Heart left ventricle (tissue), 13 donors: ENCODE measurements around the gene VSTM2L.

Experiments
- POLR2A ChIP-seq, 2 donors: fragments of 450-650 bp; IDR thresholded peaks; one replicate each; pipeline ENCODE4 v1.6.1; 2017; ENCODE audit warnings: antibody characterized with exemption in 2 of 2, mild to moderate bottlenecking in 2 of 2, moderate library complexity in 2 of 2
- TF ChIP-seq, protein P1 (sequence below), 12 donors: fragments of 200-600 bp; sonication (generic) in 4 of 12; IDR thresholded peaks; one replicate each; pipeline versions ENCODE4 v1.5.0 to v1.8.0; 2018 to 2022; ENCODE audit warnings: antibody characterized with exemption in 12 of 12, mild to moderate bottlenecking in 5 of 12
- donor health status: ischemic (EF 13 %, LVEDD 7.1; RV severe dilation, severe dysfunction).
- donor health status: DM: no; HTN: yes; CAD: no.
- donor health status: DM: no; HTN: no; CAD: no.
- donor health status: ischemic (EF 25% LVEDD 6.9; RV normal size, moderate dysfunction).
- donor health status: ischemic (EF 25% LVEDD 5.7; RV mildly dilated, moderate dysfunction).
- donor health status: ischemic (EF 35%, LVEDD 5.7; RV mildly dilated, moderate dysfunction).
- donor health status: nonischemic (EF 11% LVEDD 7.7; RV severe dilation, severe dysfunction).
- donor health status: DM: yes; HTN: yes; CAD: no.
- donor health status: PGD.
- donor health status: ischemic (EF 29% LVEDD 5.4; RV normal size, mild dysfunction).
- donor health status: nonischemic (EF 23%, LVEDD 6.1; RV moderate dilation, normal function).

- TF ChIP-seq POLR2A (IDR thresholded peaks at IDR 0.05): no peak
- TF ChIP-seq, protein P1, sequence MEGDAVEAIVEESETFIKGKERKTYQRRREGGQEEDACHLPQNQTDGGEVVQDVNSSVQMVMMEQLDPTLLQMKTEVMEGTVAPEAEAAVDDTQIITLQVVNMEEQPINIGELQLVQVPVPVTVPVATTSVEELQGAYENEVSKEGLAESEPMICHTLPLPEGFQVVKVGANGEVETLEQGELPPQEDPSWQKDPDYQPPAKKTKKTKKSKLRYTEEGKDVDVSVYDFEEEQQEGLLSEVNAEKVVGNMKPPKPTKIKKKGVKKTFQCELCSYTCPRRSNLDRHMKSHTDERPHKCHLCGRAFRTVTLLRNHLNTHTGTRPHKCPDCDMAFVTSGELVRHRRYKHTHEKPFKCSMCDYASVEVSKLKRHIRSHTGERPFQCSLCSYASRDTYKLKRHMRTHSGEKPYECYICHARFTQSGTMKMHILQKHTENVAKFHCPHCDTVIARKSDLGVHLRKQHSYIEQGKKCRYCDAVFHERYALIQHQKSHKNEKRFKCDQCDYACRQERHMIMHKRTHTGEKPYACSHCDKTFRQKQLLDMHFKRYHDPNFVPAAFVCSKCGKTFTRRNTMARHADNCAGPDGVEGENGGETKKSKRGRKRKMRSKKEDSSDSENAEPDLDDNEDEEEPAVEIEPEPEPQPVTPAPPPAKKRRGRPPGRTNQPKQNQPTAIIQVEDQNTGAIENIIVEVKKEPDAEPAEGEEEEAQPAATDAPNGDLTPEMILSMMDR (IDR thresholded peaks at IDR 0.05): no peak
Measured at GRCh38 chr20:37918035-37918434, 15.1 kb downstream of the VSTM2L start.
